CD4-positive, alpha-beta T cell treated with Interleukin-15 for 4 hours (primary cell): Measurements from ENCODE around the gene ANKRD27.
"Not testable (repeated sequence)": the region's sequence is repeated elsewhere in the genome, so short reads cannot be mapped to it uniquely, and the experiment has no call there.

Experiments
- DNase-seq: peaks from one replicate; pipeline ENCODE4 v3.0.0-alpha.2; 2020; ENCODE audit warnings: low spot score

The ANKRD27 gene

DNA sequence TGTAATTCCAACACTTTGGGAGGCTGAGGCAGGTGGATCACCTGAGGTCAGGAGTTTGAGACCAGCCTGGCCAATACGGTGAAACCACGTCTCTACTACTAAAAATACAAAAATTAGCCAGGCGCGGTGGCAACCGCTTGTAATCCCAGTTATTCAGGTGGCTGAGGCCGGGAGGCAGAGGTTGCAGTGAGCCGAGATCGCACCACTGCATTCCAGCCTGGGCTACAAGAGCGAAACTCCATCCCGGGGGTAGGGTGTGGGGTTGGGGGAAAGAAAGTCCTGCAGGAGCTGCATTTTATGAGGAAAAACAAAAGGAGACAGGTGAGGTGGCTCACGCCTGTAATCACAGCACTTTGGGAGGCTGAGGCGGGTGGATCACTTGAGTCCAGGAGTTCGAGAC, 22.6 kb downstream of the ANKRD27 start:
- not testable (repeated sequence) for DNase-seq

DNA sequence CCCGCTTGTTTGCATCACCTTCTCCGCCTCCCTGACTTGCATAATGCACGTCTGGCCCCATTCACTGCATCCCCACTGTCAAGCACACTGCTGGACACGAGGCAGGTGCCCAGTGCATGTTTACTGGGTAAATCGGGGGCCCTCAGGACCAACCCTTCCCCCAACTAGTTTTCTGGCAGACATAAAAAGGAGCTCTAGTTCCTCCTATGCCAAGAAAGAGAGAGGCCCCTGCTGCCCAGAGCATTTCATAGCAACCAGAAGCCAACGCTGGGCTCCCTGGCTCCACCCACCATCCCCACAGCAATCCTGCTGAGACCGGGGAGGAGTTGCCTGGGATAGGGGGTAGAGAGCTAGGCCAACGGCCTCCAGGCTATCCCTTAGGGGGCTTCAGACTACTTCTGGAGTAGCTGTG, 23.2 kb downstream of the ANKRD27 start:
- no peak for DNase-seq

DNA sequence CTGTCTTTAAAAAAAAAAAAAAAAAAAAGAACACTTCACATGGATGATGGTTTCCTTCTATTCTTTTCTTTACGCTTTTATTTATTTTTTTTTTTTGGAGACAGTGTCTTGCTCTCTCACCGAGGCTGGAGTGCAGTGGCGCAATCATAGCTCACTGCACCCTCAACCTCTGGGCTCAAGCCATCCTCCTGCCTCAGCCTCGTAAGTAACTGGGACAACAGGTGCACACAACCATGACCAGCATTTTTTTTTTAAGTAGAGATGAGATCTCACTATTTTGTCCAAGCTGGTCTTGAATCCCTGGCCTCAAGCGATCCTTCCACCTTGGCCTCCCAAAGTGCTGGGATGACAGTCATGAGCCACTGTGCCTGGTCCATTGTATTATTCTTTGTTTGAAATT, 24.3 kb downstream of the ANKRD27 start:
- DNase-seq, result no peak

DNA sequence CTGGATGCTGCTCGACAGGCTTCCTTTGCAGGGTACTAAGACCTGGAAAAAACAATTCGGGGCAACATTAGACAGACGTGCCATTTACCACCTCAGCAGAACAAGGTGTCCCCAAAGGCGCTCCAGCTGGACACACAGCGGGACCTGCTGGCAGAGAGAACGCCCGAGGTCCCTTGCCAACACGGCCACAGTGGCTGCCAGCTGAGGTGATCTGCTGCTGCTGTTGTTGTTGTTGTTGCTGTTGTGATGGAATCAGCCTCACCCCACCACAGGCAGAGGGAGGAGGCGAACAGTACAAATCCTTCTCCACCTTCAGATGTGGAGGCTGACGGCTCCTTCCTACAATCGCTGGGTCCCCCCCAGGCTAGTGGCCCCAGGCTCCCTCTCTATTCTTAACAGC, 25.2 kb downstream of the ANKRD27 start:
- no peak for DNase-seq

DNA sequence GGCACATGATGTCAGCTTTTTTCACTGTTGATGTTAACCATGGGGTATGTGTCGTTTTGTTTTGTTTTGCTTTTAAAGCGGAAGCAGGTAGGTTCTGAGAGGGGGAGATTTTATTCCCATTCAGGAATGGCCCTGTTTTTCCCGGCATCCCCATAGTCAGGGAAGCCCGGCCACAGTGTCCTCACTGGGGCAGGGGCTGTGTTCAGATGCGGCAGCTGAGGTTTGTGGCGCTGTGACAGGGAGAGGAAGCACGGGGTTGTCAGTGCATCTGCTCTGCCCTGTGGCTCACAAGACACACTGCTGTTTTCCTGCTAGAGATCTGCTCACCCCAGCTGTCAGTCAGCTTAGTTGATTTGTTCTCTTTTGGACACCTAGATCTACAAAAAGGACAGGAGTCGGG, 27.6 kb downstream of the ANKRD27 start:
- no peak for DNase-seq

DNA sequence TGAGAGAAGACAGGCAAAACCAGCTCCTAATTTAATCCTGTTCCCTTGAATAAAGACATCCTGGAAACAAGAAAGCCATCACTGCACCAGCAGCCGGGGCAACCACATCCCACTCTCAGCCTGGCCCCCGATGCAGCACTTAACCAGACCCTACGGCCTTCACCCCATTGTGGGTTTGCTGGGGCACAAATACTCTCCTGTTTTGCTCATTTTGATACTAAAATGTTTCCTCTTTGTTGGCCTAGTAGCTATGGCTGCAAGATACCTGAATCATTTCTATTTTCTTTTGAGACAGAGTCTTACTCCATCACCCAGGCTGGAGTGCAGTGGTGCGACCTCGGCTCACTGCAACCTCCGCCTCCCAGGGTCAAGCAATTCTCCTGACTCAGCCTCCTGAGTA, 28.4 kb downstream of the ANKRD27 start:
- DNase-seq, result no peak

DNA sequence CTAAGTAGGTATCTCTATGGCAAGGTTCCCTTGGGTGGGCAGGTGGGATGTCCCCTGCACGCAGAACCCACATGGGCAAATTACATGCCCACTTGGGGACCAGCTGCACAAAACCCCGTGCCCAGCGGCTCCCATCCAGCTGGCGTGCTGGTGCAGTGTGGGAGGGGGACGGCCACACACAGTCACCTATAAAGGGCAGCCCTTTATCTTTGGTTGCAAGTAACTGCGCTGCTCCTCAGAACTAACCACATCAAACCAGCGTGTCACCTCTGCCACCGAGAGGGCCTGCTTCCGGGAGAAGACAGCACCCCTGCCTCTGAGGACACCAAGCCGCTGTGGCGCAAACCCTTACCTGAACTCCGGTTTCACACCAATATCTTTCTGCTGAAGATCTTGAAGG, 32.2 kb downstream of the ANKRD27 start:
- peak; percentile 72 for DNase-seq

DNA sequence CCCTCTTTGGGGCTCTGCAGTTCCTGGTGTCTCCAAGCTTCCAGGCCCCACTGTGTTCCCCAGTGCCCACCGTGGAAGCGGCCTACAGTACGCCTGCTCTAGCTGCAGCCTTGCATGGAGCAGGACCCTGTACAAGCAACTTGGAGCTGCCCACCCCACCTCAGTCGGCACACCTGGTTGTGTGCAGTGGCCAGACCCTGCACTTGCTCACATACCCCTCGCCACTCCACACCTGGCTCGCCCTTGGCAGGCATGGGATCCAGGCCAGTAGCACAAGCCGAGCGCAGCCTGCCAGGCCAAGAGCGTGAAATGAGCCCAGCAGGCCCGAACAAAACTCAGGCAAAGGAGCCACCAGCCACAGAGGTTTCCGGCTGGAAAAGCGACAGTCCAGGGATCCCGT, 36.4 kb downstream of the ANKRD27 start:
- no peak for DNase-seq

DNA sequence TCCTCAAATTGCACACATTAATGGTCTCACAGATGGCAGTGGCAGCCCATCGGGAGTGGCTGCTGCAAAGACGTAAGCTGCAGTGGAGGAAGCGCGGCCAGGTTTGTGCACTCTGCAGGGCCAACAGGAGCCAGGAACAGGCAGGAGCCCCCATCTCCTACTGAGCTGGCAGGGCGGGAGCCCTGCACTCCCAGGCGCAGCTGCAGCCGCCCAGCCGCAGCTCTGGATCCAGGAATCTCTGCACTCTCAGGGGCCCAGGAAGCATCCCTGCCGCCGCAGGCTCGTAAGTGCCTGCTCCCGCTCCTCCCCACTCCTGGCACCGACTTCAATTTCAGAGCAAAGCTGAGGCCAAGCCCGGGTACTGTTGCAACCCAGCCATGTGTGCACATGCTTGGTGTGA, 37.5 kb downstream of the ANKRD27 start:
- DNase-seq, result no peak

DNA sequence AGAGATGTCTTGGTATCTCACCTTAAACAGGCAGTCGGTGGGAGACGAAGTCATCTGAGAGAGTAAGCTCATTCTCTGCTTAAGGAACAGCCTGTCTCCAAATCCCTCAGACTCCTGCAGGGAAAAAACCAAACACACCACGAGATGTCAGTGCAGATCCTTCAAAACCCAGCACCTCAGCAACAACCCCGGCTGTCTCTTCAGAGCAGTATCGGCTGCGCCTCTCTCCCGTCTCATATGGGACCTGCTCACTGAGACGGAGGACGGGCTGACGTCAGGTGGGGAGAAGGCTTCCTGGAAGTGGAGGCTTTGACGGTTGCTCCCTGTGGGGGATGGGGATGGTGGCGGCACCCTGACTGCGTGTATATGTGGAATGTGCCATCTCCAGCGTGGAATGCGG, 43.6 kb downstream of the ANKRD27 start:
- no peak for DNase-seq

DNA sequence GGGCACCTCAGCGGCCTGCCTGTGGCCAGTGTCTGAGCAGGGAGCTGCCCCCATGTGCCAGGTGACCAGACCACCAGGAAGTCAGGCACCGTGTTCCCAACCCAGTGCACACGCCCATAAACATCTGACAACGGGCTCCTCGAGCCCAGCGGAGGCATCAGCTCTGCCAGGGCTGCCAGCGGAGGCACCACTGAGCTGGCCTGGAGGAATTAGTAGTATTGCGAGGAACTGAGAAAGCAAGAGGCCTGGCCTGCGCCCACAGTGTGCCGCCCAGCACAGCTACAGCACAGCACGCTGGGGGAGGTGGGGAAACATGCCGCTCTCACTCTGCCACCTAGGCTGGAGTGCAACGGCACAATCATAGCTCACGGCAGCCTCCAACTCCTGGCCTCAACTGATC, 44.6 kb downstream of the ANKRD27 start:
- DNase-seq, result no peak

DNA sequence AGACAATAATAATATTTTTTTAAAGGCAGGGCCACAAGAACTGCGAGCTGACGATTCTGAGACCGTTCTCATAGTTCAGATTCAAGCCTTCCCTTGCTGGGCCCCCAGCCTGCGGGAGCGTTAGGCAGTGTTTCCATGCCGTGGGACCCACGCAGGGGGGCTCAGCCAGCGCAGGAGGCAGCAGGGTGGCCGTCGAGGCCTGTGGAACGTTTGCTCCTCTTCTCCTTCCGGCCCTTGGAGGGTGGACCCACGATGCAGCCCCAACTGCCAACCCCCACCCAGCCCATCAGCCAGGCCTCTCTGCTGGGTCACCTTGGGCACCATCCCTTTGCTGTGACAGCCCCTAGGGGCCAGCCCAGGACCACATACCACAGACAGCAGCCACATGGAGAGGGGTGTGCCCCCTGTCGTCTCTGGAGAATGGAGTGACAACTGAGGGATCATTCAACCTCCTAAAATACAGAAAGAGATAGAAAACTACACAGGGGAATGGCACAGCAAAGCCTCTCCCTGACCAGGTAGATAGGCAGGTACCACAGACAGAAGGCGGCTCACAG, 47.2 kb downstream of the ANKRD27 start:
- no peak for DNase-seq

DNA sequence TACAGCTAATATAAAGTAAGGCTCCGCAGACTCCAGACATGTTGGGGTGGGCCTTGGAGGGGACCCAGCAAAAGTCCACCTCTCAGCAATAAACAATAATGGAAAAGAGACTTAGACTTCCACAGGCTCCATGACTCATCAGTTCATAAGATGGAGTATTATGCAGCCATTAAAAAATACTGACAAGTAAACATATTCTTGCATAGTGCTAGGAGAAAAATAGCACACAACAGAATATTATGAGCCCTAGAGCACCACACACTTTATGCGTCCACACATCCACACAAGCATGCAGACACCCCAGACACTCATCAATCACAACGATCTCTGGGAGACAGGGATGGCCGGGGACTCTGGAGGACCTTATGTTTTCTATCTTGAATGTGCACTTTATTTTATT, 48.0 kb downstream of the ANKRD27 start:
- DNase-seq, result no peak

DNA sequence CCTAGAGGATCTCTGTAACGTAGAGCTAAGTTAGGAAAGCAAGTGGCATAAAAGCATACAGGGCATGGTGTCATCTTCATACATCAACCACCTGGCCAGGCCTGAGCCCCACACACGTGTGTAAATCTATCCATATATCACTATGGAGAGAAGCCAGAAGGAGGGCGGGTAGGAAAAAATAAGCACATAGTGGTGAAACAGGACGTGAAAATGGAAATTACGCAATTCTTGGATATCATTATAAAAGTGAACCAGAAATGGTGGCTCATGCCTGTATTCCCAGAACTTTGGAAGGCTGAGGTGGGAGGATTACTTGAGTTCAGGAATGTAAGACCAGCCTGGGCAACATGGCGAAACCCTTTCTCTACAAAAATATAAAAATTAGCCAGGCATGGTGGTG, 50.6 kb downstream of the ANKRD27 start:
- no peak for DNase-seq

DNA sequence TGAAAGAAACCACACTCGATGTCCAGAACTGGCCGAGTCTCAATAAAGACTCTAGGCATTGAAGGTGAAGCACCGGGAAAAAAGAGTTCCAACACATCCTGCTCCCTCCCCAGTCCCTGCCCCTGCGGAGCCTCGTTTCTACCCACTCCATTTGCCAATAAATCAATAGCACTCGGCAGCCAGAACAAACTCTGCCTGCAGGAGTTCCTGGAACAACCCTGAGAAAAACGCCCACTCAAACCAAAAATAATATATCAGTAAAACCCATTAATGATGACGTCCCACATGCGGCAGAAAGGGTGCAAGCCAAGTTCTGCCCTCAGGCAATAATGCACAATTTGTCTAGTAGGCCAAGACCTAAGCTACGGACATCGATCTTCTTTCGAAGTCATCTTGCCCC, 53.0 kb downstream of the ANKRD27 start:
- no peak for DNase-seq

DNA sequence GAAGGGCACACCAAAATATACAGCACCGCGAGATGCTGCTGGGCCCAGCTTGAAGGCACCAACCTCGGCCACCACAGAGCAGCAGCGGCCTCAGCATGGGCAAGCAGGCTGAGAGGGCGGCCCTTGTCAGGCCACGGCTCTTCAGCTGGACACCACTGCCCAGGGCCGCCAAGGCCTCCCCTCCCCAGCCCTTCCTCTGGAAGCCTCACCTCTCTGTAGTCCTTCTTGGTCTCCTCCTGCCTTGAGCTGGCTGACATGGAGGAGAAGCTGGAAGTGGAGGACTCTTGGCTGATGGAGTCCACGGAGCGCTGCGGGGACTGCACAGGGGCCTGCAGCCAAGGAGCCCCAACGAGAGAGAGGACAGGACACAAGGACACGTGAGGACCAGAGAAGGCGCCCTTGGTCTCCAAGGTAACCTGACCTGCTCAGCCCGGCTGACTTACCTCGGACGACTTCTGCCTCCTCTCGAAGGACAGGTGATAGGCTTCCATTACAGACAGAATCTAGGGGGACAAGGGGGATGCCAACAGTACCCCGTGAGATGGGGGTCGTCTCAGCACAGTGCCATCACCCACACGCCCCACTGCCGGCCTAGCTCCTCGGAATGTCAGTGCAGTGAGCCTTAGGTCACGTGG, 55.8 kb downstream of the ANKRD27 start:
- DNase-seq, result no peak

DNA sequence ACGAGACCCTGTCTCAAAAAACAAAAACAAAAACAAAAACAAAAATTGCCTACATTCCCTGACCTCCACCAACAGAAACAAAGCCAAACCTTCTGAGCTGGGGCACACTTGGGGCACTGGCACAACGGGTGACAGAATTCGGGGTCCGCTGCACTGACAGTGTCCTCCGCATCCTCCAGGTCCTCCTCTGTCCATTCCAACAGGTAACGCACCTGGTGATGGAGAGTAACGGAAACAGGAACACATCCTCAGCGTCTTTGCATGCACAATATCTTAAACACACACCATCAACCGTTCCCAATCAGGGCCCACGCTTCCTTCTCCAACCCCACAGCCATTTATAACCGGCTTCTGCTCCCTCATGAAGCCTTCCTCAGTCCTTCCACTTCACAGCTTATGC, 59.4 kb downstream of the ANKRD27 start:
- no peak for DNase-seq

DNA sequence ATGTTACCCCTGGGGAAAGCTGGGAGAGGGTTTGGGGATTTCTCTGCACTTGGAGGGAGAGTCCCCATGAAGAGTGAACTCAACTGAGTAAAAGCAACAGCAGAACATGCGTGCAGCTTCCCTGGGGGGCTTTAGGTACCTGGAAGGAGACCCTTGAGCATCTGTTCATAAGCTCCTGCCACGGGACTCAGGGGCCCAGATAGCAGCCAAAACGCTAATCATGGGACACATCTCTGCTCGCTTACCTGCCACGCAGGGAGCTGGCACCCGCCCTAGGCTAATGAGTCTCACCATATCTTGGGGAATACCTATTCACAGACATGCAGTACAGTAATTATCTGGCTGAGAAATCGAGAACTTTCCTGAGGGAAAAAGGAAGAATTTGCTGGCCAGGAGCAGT, 60.1 kb downstream of the ANKRD27 start:
- DNase-seq, result no peak

DNA sequence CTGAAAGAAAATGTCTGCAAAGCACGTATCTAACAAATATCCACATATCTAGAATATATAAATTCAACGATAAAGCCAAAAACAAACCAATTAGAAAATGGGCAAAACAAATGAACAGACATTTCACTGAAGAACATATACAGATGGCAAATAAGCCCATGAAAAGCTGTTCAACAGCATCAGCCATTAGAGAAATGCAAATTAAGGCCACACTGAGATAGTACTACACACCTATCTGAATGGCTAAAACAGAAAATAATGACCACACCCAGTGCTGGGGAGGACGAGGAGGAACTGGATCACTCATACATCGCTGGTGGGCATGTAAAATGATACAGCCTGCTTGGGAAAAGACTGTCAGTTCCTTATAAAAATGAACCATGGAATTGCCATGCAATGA, 62.0 kb downstream of the ANKRD27 start:
- no peak for DNase-seq

DNA sequence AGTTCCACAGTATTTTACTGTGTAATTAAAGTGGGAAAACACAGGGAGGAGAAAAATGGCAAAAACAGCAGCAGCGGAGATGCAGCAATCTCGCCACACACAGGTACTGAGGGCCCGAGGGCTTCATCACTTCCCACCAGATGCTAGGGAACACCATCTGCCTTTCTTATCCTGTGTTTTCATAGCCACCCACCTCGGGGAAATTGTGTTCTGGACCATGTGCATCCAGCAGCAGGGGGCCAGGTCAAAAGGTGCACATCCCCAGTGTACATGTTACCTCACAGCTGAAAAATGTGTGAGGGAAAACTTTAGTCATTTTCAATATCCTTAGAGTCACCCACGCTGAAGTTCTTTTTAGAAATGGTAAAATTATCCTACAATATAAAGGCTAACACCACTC, 63.8 kb downstream of the ANKRD27 start:
- DNase-seq, result no peak

DNA sequence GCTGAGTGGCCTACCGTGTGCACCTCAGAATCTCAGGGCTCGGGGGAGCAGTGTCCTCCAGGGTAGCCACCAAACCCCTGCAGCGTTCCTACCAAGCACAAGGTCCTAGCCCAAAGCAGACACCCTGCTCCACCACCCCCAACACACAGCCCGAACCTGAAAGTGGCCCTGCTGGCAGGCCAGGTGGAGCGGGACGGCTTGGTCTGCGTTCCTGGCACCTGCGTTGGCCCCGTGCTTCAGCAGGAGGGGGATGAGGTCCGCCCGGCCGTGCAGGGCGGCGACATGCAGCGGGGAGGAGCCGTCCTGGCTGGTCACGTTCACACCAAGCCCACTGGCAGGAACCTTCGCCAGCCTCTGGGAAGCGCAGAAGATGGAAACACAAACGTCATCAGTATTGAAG, 67.5 kb downstream of the ANKRD27 start:
- DNase-seq, result no peak

DNA sequence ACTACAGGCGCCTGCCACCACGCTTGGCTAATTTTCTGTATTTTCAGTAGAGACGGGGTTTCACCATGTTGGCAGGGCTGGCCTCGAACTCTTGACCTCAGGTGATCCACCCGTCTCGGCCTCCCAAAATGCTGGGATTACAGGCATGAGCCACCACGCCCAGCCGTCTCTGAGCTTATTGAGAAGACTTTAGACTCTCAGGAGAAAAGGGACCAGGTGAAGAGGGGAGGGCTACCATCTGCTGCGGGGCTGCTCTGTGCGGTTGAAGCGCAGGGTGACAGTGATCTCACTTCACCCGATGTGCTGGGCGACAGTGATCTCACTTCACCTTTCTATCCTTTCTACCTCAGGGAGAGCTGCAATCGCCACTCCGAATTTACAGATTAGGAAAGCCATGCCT, 68.7 kb downstream of the ANKRD27 start:
- no peak for DNase-seq

DNA sequence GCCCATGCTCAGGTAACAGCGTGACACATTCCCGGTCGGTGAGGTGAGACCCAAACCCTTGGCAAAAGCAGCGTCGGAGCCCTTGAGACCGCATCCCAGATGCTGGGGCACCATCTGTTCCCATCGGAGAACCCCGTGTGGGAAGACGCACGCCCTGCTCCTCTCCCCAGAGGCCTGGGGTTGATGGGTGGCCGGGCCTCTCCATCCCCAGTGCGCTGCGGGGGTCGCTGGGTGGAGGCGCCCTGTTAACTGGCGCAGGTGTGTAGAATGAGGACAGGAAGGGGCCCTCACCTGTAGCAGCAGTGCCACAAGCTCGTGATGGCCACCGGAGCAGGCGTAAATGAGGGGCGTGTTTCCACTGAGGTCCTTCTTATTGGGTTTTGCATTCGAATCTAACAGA, 69.4 kb downstream of the ANKRD27 start:
- DNase-seq, result no peak

DNA sequence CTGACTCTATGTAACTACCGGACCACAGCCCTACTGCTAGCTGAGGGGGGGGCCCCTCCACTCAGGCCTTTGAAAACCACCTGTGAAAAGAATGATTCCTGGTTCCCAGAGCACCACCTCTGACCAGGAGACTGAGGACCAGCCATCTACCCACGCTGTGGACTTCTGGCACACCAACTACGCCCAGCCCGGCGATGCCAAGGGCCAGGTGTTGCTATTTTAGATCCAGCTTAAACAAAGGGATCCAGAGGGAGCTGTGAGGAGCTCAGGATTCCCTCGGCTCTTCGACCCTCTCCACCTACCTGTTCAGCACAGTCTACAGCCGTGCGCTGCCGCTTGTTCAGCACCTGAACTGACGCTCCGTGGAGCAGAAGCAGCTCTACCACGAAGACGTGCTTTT, 71.0 kb downstream of the ANKRD27 start:
- DNase-seq, result no peak

DNA sequence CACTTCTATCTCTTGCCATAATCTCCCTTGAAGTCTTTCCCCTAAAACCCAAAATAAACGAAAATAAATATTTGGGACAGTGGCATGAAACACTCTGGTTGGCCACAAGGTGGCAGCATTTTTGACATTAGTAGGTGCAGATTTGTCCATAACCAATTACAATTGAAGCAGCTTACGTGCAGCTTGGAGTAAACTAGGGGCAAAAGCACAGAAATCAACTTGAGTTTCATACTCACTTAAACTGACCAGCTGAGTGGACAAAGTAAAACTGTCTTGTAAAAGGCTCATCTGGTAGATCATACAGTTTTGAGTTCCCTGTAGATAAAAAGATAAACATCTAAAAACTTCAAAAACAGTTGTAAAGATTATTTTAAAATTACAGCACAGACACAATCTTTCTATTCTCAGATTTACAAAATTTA, 75.2 kb downstream of the ANKRD27 start:
- peak; percentile 63 for DNase-seq
